Colon (tissue), 2 donors: ENCODE data around the gene RASEF.

ENCODE experiments used
- FAIRE-seq: peaks from 2 replicates; lab custom pipeline; 2012; peaks lifted over from hg19 to GRCh38; lab: Jason Lieb, UNC
- donor health status: control.
- donor health status: control.

RASEF gene

DNA sequence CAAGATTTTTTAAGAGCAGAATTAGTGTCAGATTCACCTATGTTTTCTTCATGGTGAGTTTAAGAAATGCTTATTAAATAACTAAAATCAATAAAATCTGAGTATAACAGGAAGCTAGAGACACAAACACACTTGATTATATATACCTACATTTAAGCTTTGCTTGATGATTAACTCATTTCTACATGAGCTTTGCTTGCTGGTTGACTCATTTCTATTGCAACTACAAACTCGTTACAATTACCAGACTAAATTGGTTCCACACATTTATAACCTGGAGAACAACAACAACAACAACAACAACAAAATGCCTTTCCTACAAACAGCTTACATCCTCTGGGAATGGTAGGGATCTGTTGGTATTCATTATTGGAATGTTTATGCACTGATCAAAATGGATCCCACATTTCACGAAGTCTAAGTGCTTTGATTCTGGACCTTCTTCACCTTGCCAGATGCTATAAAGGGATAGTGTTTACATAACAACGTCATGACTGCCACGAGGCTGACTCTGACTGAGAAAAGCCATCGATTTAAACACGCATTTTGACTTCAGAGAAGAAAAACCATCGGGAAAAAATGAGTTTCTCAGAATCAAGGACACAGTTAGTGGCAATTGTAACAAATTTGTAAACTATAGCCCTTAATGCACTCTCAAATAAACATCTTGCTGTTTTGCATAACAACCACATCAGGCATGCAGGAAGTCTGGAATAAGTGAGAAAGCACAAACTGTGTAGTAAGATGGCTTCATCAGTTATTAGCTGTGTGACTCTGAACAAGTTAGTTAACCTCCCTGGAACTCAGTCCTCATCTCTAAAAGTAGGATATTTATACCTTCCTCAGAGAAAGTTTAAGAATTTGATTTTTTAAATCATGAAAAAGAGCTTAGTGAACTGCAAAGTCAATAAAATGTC lies 49.8 kb downstream of the RASEF start:
- FAIRE-seq, result no peak

DNA sequence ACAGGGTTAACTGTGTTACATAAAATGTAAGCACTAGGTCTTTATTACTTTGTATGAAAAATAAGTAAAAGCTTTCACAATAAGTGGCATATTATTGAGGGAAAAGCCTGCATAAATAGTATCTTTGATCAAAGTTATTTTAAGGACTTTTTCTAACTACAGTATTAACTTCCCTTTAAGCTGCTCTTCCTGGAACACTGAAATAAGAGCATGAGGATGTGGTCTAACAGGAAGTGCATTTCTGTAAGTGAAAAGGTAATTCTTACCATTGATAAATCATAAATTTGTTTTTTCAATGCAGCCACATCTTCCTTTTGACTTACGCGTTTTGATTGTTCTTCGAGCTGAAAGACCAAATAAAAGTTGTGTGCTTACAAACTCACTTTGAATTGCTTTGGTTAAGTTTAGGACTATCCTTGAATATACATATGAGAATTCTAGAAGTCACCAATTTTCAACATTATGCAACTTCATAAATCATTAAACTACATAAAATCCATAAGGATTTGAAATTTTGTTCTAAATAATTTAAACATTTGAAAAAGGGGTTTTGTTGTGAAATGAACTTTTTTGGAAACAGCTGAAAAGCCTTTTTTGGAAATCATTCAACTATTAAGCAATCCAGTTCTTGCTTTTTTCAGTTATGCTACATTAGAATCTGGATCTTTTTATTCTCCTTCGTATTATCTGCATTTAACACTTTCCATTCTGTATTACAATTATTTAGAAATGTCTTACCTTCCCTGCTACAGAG lies 50.6 kb downstream of the RASEF start:
- FAIRE-seq, result no peak

- FAIRE-seq, result no peak
Observed at GRCh38 chr9:83011611-83012010, 51.3 kb downstream of the RASEF start.

DNA sequence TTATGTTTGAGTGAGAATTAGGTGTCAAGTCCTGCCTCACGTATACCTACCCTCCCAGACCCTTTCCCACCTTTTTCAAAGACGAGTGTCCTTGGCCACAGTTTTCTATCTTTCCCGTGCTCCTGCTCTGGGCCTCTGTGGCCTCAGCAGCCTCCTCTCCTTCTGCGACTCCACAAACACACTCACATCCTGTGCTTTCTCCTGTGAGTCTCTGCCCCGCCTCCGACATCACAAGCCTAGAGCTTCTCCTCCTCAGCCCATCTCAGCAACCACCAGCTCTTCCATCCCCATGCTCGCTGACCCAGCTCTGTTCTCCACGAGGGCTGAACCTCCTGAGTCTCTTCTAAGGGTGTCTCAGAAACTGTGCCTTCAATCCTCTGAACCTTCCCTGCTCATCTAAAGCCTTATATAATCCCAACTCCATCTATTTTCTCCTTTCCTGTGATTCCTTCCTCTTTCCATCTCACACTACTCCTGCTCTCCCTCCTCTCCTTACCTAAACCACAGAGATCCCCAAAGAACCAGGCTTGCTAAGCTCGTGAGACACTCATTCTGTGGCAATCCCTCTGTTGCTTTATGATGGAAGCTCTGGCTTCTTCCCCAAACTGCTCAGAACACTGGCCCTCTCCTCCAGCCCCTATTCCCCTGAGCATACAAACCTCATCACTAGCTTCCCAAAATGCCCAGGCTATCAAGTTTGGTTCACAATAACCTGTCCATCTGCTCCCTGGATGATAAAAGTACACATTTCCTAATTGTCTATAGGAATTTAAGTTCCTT lies 55.2 kb downstream of the RASEF start:
- no peak for FAIRE-seq

DNA sequence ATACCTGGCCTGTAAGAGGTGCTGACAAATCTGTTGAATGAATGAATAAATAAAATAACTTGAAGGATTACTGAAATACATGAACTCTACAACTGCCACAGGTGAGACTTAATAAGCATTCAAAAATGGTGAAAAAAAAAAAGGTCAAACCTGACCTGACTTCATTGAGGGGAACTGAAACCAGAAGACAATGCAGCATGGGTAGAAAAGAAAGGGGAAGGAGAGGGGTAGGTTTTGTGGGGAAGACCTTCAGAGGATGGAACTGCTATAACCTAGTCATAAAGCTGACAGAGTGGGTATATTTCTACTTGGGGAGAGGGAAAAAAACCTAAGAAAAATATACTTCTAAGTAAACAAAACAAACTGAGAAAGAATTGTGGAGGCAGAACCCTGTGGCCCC lies 56.6 kb downstream of the RASEF start:
- no peak for FAIRE-seq

DNA sequence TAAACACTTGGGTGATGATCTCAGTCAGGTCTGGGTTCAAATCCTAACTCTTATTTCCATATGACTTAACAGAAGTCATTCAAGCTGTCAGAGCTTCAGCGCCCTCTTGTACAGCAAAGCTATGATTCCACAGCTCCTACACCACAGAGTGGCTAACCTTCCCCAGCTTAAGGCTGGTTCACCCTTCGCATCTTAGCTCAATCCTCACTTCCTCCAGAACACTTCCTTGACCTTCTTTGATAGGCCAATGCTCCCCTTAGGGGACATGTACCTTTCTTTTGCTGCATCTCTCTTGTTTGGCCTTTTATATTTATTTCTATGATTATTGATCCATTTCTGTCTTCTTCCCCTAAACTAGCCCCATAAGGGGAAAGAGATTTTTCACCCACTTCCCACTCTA lies 57.0 kb downstream of the RASEF start:
- FAIRE-seq, result no peak

GRCh38 chr9:83005361-83005760 lies 57.6 kb downstream of the RASEF start:
- FAIRE-seq, result no peak

DNA sequence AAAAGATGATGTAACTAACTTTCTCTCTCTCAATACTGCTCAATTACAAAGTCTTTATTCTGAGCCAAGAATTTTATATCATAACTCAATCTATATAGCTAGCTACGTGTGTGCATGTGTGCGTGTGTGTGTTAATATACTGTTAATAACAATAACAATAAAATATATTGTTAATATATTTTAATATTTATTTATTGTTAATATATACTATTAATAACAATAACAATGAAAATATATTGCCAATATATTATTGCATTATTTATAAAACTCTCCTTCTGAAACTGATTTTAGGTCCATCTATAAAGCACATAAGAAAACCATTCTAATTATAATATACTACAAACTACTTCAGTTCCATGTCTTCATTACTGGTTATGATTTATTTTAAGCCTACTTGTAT lies 60.6 kb downstream of the RASEF start:
- FAIRE-seq, result peak; percentile 60

- no peak for FAIRE-seq
Observed at GRCh38 chr9:83000765-83001164, 62.2 kb downstream of the RASEF start.

DNA sequence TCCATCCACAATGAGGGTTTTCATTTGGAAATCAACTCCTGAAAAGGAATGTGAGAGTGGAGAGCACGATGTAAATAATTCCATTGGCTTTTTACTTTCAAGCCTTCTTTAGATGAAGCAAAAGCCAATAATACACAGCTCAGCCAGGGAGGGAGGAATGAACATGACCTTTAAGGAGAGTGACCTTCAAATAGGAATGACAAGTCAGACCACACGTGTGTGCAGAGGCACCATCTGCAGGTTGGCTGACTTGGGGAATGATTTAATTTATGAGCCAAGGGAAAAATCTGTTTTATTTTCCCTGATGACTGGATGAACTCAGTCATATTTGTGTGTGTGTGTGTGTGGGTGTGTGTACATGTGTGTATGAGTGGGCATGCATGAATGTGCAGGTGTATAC lies 64.5 kb downstream of the RASEF start:
- FAIRE-seq, result no peak

DNA sequence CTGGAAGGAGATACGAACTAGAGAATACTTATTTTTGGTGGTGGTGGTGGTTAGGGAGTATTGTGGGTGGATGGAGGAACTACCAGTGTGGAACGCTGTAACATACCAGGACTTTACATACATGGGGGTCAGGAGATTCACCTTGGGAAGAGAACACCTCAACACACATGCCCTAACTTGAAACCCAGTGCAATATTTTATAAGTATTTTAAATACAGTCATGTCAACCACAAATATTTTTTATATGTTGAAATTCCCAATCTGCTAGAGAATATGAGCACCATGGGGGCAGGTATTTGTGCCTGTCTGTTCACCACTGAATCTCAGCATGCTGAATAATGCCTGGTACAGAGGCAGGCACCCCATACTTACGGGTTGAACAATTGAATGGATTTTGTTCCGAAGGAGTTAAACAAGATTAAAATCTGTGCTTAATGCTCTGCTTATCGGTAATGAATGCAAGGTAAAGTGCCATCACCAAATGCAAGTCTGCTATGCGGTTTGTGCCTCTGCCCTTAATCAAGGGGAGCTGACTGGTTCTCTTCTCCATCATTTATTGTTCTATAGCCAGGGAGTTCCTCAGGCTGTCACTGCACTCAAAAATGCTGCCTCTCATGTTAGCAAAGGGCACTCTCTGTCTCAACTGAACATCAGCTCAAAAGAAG lies 65.3 kb downstream of the RASEF start:
- FAIRE-seq, result no peak

GRCh38 chr9:82996941-82997340 lies 66.0 kb downstream of the RASEF start:
- no peak for FAIRE-seq

GRCh38 chr9:82993856-82994605 lies 68.9 kb downstream of the RASEF start:
- FAIRE-seq, result no peak

GRCh38 chr9:82991671-82992070 lies 71.3 kb downstream of the RASEF start:
- FAIRE-seq, result no peak

DNA sequence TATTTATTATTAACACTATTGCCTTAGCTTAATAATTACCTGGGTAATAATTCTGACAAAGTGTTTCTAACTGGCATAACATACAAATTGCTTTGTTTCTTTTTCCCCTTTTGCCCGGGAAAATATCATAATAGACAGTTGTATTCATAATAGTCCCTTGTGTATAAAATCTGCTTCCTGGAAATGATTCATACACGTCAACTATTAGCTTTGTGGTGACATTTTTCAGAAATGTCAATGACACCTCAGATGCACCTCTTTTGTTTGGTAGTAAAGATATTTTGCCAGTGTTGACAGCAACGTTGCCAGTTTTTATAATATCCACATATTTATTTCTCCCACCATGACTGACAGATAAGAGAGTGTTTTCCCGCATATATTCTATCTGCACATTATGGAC lies 73.0 kb downstream of the RASEF start:
- no peak for FAIRE-seq

DNA sequence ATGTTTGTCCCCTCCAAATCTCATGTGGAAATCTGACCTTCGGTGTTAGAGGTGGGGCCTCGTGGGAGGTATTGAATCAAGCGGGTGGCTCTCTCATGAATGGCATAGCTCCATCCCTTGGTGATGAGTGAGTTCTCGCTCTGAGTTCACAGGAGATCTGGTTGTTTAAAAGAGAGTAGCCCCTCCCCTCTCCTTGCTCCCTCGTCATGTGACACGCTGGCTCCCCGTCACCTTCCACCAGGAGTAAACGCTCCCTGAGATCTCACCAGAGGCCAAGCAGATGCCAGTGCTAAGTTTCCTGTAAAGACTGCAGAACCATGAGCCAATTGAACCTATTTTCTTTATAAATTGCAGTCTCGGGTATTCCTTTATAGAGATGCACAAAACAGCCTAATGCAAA lies 74.5 kb downstream of the RASEF start:
- no peak for FAIRE-seq

DNA sequence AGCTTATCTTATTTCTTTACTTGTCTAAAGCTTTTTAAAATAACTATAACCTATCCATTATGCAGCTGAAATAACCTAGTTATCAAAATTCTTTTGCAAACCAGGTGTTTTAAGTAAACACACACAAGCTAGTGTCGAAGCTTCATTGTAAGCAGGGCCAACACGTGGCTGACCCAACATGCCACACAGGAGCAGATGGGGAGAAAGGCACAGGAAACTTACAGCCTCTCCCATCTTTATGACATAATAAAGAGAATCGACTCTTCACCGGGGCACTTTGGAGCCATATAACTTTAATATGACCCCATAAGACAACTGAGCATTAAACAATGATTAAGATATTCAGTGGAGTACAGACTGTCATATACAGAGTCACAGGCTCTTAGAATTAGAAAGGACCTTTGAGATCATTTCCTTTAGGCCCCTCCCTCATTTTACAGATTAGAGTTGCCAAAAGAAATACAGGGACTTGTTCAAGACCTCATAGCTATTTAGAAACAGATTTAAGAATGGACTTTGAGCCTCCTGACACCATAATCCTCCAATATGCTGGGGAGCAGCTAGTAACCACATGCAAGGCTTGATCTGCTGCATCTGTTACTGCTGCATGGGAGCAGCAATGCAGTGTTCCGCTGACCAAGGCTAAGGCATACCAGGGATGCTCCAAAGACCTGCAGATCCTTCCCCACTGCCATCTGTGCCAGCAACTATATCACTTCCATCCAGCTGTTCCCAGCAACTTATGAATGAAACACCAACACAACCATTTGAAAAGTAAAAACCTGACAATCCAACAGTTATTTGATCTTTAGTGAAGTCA lies 75.4 kb downstream of the RASEF start:
- peak; percentile 71 for FAIRE-seq

GRCh38 chr9:82981552-82981951 lies 81.4 kb downstream of the RASEF start:
- FAIRE-seq, result no peak

GRCh38 chr9:82975176-82975575 lies 87.8 kb downstream of the RASEF start:
- FAIRE-seq, result no peak

GRCh38 chr9:82972446-82972845 lies 90.5 kb downstream of the RASEF start:
- FAIRE-seq, result no peak
